Activated naive CD8-positive, alpha-beta T cell (primary cell): ENCODE measurements around the gene SNED1.

Experiments
- H3K27ac Mint-ChIP-seq: one replicate; pipeline ENCODE4 v1.8.0; 2021; ENCODE audit warnings: mixed read lengths
- H3K27me3 Mint-ChIP-seq: one replicate; pipeline ENCODE4 v1.8.0; 2021; ENCODE audit warnings: mixed read lengths
- H3K36me3 Mint-ChIP-seq: one replicate; pipeline ENCODE4 v1.8.0; 2021; ENCODE audit warnings: mixed read lengths
- H3K4me1 Mint-ChIP-seq: one replicate; pipeline ENCODE4 v1.8.0; 2021; ENCODE audit warnings: low read depth, mixed read lengths
- H3K4me3 Mint-ChIP-seq: one replicate; pipeline ENCODE4 v1.8.0; 2021; ENCODE audit warnings: mild to moderate bottlenecking, mixed read lengths
- H3K9me3 Mint-ChIP-seq: one replicate; pipeline ENCODE4 v1.8.0; 2021; ENCODE audit warnings: low read depth, mixed read lengths

The SNED1 gene

DNA sequence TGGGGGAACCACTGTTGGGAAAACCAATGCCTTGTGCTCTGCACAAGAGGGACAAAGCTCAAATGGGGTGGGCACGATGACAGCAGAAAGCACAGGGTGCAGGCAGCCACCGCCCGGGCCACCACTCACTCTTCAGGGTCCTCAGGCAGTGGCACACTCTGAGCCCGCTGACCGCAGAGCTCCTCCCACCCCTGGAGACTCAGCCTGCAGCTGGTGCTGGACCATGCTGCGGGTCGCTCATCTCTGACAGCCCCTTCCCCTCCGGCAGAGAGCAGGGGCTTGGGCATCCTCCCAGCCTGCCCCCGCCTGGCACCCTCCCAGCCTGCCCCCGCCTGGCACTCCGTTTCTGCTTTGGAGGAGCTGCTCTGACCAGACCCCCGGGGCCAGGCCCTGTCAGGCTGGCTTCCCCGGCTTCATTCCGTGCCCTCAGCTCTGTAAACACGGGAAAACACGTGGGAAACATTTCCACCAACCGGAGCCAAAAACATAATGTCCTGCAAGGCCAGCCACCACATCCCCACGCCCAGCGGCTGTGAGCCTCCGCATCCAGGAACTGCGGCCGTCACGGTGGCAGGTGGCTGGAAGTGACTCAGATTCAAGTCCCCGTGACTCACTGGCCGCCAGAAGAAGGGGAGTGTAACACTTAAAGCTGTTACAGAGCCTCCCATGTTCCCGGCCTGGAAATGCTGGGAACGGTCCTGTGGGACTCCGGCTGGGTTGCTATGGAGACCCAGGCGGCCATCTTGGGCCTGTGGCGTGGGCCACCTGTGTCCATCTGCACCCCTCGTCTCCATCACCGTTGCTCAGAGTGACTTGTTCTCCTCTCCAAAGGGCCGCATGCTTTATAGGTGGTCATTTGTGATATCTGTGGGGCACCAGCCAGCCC is 6.8 kb upstream of the SNED1 start:
- Mint-ChIP-seq H3K9me3 (no peaks in the 10 kb centered on the region), H3K4me1 (peaks cover 10% of the 10 kb centered on the region), H3K27me3 (no peaks in the 10 kb centered on the region), H3K36me3 (no peaks in the 10 kb centered on the region), H3K27ac (no peak overlapping the region), H3K4me3 (no peak overlapping the region)

DNA sequence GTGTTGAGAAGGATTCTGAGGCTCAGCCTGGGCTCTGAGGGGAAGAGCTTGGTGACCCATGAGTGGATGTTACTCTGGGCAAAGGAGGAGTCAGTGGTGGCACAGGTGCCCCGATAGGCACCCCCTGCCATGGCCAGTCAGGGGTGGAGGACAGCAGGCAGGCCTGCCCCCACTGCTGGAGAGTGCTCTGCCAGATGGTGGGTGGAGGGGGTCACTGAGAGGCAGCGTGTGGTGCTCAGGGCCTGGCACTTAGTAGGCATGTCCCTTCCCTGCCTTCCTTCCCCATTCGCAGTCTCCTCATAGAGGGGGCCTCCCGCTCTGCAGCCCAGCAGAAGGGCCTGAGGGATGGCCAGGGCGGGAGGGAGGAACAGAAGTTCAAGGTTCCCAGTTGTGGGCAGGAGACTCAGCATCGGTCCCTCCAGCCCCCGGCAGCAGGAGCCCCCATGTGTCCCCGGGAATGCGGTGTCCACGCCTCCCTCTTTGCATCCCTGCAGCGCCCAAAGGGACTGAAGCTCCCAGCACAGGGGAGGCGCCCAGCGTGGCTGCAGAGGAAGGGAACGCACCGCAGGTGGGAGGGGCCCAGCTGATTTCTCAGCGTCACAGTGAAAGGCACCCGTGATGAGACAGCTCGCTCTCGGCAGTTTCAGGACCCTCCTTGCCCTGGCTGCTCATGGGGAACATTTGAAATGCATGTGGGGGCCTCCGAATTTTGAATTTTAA is 5.7 kb upstream of the SNED1 start:
- H3K4me3 Mint-ChIP-seq: no peak overlapping the region
- H3K27ac Mint-ChIP-seq: no peak overlapping the region
- peaks cover 2% of the 10 kb centered on the region for H3K27me3 Mint-ChIP-seq
- no peaks in the 10 kb centered on the region for H3K9me3 Mint-ChIP-seq
- peaks cover 2% of the 10 kb centered on the region for H3K36me3 Mint-ChIP-seq
- peaks cover 20% of the 10 kb centered on the region for H3K4me1 Mint-ChIP-seq

DNA sequence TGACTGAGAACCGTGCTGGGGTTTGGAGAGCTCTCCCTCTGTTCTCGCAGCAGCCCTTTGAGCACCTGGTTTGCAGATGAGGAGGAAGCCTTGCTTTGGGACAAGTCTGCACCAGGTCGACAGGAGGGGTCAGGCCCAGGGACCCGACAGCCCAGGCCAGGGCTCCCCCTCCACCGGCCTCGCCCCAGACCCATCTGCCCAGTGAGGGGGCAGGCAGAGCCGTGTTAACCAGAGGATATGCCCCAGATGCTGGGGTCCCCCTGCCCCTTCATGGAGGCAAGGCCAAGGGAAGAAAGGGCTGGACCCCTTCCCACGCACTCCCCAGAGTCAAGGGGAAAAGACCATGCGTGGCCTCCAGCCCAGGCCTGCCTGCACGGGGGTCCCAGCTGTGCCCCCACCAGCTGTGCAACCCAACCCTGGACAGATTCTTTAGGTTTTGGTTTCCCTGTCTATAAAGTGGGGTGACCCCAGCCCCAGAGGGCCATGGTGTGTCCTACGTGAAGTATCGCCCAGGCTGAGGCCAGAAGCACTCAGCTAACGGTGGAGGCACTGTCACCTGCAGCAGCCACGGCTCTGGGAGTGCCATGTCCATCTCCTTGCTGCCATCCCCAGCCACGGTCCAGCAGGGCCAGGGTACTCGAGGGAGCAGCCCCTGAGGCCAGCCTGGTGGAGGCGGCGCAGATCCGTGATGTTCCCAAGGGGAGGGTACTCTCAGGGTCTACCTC is 4.8 kb upstream of the SNED1 start:
- Mint-ChIP-seq H3K4me1 (peaks cover 20% of the 10 kb centered on the region), H3K36me3 (peaks cover 2% of the 10 kb centered on the region), H3K27me3 (peaks cover 2% of the 10 kb centered on the region), H3K4me3 (no peak overlapping the region), H3K9me3 (no peaks in the 10 kb centered on the region), H3K27ac (no peak overlapping the region)

DNA sequence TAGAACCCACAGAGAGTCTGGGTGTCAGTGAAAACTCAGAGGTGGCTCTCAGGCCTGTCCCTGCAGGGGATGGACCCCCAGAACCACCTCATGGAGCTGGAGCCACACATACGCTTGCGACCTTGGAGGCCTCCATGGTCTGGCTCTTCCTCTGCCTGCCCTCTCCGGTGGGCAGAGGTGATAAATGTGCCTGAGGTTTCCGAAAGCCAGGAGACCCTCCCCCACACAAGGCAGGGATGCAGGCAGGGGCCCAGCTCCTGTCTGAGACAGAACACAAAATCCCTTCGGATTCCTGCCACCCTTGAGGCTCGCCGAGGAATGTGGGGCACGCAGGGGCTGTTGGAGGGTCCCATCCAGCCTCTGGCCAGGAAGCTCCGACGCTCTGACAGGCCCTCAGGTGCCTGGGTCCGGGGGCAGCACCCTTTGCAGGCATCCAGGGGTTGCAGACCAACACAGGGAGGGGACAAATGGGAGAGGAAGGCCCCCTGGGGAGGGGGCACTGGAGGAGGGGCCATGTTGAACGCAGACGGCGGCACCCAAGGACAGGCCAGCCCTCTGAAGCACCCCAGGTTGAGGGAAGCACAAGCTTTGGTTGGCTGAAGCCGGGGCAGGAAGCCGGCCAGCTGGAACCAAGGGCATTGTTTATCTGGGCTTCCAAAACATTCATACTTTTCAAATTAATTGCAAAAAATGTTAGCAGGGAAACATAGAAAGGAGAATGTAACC is 4.1 kb upstream of the SNED1 start:
- Mint-ChIP-seq H3K27ac (no peak overlapping the region), H3K9me3 (no peaks in the 10 kb centered on the region), H3K27me3 (peaks cover 2% of the 10 kb centered on the region), H3K4me3 (no peak overlapping the region), H3K4me1 (peaks cover 20% of the 10 kb centered on the region), H3K36me3 (peaks cover 2% of the 10 kb centered on the region)

DNA sequence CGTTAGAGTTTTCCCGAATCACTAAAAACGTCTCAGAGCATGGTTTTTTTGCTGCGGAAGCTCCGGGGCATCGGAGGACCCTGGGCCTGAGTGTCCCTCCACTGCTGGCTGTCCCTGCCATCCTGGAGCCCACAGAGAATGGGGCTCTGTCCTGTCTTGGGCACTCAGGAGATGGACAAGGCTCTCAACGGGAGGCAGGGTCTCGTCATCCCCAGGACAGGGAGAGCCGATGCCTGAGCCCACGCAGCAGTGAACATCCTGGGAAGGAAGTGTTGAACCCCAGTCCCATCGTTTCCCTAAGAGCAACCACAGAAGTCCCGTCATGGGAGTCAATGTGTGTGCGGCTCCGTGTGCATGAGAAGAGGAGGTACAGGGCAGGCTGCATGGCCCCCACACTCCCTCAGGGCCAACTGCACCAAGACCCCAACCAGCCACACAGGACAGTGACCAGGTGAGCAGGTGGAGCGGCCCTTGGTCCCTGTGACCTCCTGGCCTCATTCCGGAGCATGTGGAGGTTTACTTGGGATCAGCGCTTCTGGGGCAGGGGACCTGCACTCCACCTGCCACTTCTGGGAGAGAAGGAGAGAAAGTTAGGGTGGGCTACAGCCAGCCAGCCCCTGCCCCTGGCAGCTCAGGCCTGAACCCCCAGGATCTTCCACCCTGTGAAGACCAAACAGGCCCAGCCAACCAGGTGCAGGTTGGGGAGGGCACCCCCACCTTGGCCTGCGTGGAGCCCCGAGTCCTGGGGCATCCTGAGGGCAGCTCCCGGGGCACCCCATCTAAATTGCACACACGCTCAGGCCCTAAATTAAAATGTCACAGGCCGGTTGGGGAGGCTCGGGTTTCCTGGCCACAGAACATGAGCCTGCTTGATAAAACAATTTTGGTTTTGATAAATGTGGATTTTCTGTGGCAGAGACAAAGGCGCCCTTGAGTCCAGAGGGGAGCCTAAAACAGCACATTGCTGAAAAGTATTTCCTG is 3.1 kb upstream of the SNED1 start:
- Mint-ChIP-seq H3K36me3 (peaks cover 2% of the 10 kb centered on the region), H3K4me1 (peaks cover 29% of the 10 kb centered on the region), H3K27ac (no peak overlapping the region), H3K4me3 (no peak overlapping the region), H3K27me3 (peaks cover 2% of the 10 kb centered on the region), H3K9me3 (no peaks in the 10 kb centered on the region)

DNA sequence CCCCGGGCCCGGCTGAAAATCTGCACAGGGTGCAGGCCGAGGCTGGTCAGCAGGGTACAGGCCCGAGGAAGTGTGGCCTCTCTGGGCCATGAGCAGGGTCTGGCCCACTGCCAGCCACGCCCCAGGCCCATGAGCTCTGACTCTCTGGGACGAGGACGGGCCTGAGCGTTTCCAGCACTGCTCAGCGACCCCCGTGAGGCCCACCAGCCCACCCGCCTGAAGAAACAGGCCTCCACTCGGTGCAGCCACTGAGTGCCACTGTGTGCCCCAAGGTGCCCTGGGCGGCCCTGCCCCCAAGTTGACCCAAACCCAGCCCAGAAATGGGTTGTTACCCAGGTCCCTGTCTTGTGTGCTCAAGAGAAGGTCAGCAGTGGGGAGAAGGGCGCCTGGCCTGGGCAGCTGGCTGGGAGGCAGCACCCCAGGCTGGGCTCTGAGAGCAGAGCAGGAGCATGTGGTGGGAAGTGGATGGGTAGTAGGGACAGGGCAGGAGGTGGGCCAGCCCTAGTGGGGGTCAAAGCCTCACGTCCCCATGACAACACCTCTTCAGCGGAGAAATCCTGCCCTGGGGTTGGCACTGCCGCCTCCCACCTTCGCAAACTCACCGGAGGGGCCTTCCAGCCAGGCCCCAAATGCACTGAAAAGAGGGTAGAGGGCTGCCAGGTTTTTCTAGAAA is 2.1 kb upstream of the SNED1 start:
- peaks cover 5% of the 10 kb centered on the region for H3K36me3 Mint-ChIP-seq
- no peak overlapping the region for H3K27ac Mint-ChIP-seq
- H3K4me1 Mint-ChIP-seq: peaks cover 36% of the 10 kb centered on the region
- H3K27me3 Mint-ChIP-seq: peaks cover 2% of the 10 kb centered on the region
- H3K9me3 Mint-ChIP-seq: no peaks in the 10 kb centered on the region
- peak overlapping the region; percentile 10 for H3K4me3 Mint-ChIP-seq

DNA sequence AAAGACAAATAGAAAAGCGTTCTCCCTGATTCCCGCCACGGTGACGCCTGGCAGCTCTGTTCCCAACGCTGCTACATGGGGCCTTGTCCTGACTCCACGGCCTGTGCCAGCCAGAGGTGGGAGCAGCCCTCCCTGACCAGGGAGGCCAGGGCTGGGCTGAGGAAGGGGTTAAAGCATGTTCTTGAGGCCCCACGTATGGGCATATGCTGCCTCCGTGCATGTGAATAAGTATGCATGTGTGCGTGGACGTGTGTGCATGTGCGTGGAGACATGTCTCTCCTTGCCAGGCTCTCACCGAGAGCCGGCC is 1.6 kb upstream of the SNED1 start:
- no peak overlapping the region for H3K27ac Mint-ChIP-seq
- H3K4me1 Mint-ChIP-seq: peaks cover 38% of the 10 kb centered on the region
- peaks cover 2% of the 10 kb centered on the region for H3K27me3 Mint-ChIP-seq
- H3K36me3 Mint-ChIP-seq: peaks cover 5% of the 10 kb centered on the region
- H3K4me3 Mint-ChIP-seq: peak overlapping the region; percentile 10
- no peaks in the 10 kb centered on the region for H3K9me3 Mint-ChIP-seq

DNA sequence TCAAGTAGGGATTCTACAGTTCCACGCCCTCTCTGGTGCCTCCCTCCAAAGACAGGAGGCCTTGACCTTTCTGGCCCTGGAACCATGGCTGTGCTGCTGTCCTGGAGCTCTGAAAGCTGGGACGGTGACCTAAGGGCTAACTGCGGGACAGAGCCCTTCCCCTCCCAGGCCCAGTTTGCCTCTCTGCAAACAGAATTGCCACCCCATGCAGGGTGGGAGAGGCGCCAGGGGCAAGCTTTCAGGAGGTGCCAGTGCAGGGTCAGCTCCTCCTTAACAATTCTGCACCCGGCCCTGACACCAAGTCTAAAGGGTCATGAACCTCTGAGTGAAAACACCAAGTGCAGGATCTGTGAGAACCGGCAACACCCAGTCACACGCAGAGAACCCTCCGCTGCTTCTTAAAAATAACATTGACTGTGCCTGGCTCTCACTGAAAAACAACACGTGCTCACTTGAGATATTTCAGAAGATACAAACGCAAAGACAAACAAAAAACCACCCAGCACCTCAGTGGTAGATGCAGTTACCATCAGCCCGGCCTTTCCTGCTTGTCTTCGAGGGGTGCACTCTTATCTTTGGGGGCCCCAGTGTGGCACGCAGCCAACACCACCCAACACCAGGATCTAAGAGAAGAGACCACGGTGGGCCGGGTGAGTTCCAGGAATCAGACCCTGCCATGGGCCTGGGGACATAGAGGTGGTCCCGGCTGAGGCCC is 1.1 kb upstream of the SNED1 start:
- peaks cover 2% of the 10 kb centered on the region for H3K27me3 Mint-ChIP-seq

DNA sequence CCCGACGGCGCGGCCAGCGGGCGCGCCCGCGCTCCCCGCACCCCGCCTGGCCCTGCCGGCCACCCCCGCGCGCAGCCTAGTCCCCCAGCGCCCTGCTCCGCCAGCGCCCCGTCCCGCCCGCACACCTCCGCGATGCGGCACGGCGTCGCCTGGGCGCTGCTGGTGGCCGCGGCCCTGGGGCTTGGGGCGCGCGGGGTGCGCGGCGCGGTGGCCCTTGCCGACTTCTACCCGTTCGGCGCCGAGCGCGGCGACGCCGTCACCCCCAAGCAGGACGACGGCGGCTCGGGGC is 232 bp downstream of the SNED1 start:
- peaks cover 38% of the 10 kb centered on the region for H3K4me1 Mint-ChIP-seq
- H3K9me3 Mint-ChIP-seq: no peaks in the 10 kb centered on the region
- H3K27me3 Mint-ChIP-seq: peaks cover 2% of the 10 kb centered on the region
- no peak overlapping the region for H3K27ac Mint-ChIP-seq
- no peak overlapping the region for H3K4me3 Mint-ChIP-seq
- peaks cover 9% of the 10 kb centered on the region for H3K36me3 Mint-ChIP-seq

More for the DNA sequence above, 1.1 kb upstream of the SNED1 start:
- H3K36me3 Mint-ChIP-seq: peaks cover 5% of the 10 kb centered on the region
- H3K4me3 Mint-ChIP-seq: peak overlapping the region; percentile 80
- H3K4me1 Mint-ChIP-seq: peaks cover 39% of the 10 kb centered on the region
- H3K9me3 Mint-ChIP-seq: no peaks in the 10 kb centered on the region
- H3K27ac Mint-ChIP-seq: peak overlapping the region; percentile 75

DNA sequence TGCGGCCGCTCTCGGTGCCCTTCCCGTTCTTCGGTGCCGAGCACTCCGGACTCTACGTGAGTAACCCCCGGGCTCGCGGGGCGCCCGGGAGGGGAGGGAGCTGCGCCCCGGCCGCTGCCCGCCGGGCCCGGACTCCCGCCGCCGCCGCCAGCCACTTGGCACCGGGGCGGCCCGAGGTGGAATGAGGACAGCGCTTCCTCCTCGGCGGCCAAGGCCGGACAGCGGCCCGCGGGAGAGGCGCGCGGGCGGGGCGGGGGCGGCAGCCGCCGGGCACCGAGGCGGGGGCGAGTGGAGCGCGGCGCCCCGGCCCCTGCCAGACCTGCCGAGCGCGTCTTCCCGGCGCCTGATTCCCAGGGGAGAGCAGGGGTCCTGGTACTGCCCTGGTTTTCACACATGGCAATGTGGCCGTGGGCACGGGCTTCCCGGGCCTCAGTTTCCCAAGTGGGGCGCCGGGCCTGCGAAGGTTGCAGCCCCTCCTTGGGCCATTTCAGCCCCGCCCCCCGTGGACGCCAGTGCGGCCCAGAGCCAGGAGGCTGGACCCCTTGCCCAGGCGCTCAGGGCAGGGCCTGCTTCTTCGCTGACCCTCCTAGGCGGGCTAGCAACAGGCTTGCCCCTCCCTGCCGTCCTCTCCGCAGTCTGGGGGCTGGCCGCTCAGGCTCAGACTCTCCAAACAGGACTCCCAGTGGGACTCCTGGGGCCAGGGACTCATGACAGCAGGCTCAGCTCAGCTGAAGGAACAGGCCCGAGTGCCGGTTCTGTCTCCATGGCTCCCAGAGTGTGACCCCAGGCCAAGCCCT is 775 bp downstream of the SNED1 start:
- H3K27me3 Mint-ChIP-seq: peaks cover 2% of the 10 kb centered on the region
- H3K27ac Mint-ChIP-seq: no peak overlapping the region
- H3K9me3 Mint-ChIP-seq: no peaks in the 10 kb centered on the region
- peaks cover 12% of the 10 kb centered on the region for H3K36me3 Mint-ChIP-seq
- peaks cover 38% of the 10 kb centered on the region for H3K4me1 Mint-ChIP-seq
- H3K4me3 Mint-ChIP-seq: peak overlapping the region; percentile 70

DNA sequence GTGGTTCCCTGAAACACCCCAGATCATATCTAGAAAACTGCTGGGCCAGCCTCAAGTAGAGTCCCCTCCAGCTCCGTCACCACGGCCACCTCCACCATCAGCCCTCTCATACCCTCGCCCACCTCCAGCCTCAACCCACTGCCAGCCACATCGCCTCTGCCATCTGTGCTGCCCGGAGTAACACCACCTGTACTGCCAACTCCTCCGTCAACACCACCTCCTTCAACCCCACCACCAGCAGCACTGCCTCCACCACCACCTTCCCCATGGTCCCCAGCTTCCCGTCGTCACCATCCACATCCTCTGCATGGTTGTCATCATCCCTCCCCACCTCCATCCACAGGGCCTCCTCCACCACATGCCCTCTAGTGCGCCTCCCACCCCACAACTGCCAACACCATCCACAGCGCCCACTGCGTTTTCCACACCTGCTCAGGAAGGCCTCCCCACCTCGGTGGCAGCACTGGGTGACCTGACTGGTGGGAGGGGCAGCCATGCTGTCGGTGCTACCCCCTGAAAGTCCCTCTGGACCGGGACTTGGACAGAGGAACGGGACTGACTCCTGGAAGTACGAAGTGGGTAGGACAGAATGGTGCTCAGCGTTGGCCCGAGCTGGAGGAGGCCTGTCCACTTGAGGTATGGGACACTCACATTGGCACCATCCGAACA is 1.6 kb downstream of the SNED1 start:
- peaks cover 12% of the 10 kb centered on the region for H3K36me3 Mint-ChIP-seq
- no peaks in the 10 kb centered on the region for H3K9me3 Mint-ChIP-seq
- H3K27ac Mint-ChIP-seq: peak overlapping the region; percentile 54
- H3K4me1 Mint-ChIP-seq: peaks cover 38% of the 10 kb centered on the region
- peak overlapping the region; percentile 70 for H3K4me3 Mint-ChIP-seq
- peaks cover 2% of the 10 kb centered on the region for H3K27me3 Mint-ChIP-seq

DNA sequence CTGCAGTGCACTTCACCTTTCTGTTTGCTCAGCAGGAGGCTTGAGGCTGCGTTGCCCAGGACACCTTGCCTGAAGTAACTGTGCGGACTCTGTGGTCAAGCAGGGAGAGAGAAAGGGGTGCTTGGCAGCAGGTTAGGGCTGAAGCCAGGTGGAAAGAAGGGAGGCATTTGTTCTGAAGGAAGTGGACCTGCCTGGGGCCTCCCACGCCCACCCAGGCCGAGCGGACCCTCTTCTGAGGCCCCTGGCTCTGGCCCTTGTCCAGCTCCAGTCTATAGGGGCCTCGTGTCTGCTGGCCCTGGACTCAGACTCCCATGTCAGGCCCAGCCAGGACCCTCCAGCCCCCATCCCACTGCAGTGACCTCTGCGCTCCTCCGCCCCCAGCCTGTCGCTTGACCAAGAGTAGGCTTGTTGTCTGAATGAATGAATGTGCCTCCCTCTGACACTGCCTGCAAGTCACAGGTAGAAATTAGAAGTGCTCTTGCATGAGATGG is 2.5 kb downstream of the SNED1 start:
- Mint-ChIP-seq H3K4me3 (peak overlapping the region; percentile 70), H3K27me3 (peaks cover 2% of the 10 kb centered on the region), H3K27ac (peak overlapping the region; percentile 5), H3K9me3 (peaks cover 5% of the 10 kb centered on the region), H3K4me1 (peaks cover 39% of the 10 kb centered on the region), H3K36me3 (peaks cover 17% of the 10 kb centered on the region)
